Activated CD4-positive, alpha-beta T cell treated with anti-CD3 and anti-CD28 coated beads, Interleukin-2, amount 50 U/mL, for 1 hour (primary cell): ENCODE data around the gene LCAT.
"Not testable (repeated sequence)": the region's sequence is repeated elsewhere in the genome, so short reads cannot be mapped to it uniquely, and the experiment has no call there.

Experiments used
- DNase-seq: peaks from one replicate; pipeline ENCODE4 v3.0.0-alpha.2; 2020

The LCAT gene

GRCh38 chr16:67946966-67947558 lies 3.1 kb upstream of the LCAT start:
- DNase-seq, result no peak

GRCh38 chr16:67946128-67946569 lies 2.2 kb upstream of the LCAT start:
- DNase-seq, result no peak

GRCh38 chr16:67945392-67945933 lies 1.5 kb upstream of the LCAT start:
- DNase-seq, result no peak

GRCh38 chr16:67944690-67945391 lies 921 bp upstream of the LCAT start:
- DNase-seq, result no peak

GRCh38 chr16:67943256-67943618 lies 683 bp downstream of the LCAT start:
- DNase-seq, result no peak

GRCh38 chr16:67942510-67943255 lies 1.2 kb downstream of the LCAT start:
- no peak for DNase-seq

GRCh38 chr16:67942200-67942509 lies 1.8 kb downstream of the LCAT start:
- DNase-seq, result peak; percentile 26

- DNase-seq, result no peak
Measured at GRCh38 chr16:67941469-67942199, 2.3 kb downstream of the LCAT start.

GRCh38 chr16:67940446-67941089 lies 3.4 kb downstream of the LCAT start:
- no peak for DNase-seq

- peak; percentile 27 for DNase-seq
Measured at GRCh38 chr16:67939507-67940445, 4.1 kb downstream of the LCAT start.

- DNase-seq, result not testable (repeated sequence)
Measured at GRCh38 chr16:67937713-67938112, 6.2 kb downstream of the LCAT start.

- peak; percentile 65 for DNase-seq
Measured at GRCh38 chr16:67936880-67937605, 6.9 kb downstream of the LCAT start.

- DNase-seq, result peak; percentile 29
Measured at GRCh38 chr16:67936124-67936879, 7.6 kb downstream of the LCAT start, which contains the start of gene PSMB10. PSMB10 (minus strand) TSS chr16:67936850; CDS start chr16:67936749, 101 bp downstream.

GRCh38 chr16:67935402-67936123 lies 8.4 kb downstream of the LCAT start:
- peak; percentile 93 for DNase-seq

- no peak for DNase-seq
Measured at GRCh38 chr16:67935101-67935401, 8.9 kb downstream of the LCAT start.

GRCh38 chr16:67934306-67935100 lies 9.4 kb downstream of the LCAT start:
- no peak for DNase-seq

GRCh38 chr16:67933805-67934204 lies 10.1 kb downstream of the LCAT start:
- no peak for DNase-seq

GRCh38 chr16:67932462-67932840 lies 11.5 kb downstream of the LCAT start:
- no peak for DNase-seq
